H1 (cell line): ENCODE measurements around the gene ATP6AP1. TPM values are rescaled to one million over a fixed set of nuclear protein-coding genes. Genes with fewer than 3 reads are reported as not detected.

Experiments
- CTCF ChIA-PET: fragments of 300-600 bp; sonication (Branson Sonifier 250); formaldehyde crosslinking; loops from one replicate; lab custom pipeline; 2021; ENCODE audit not compliant: partially characterized antibody; lab: Charles Lee
- POLR2A ChIA-PET: fragments of 300-600 bp; sonication (Branson Sonifier 250); formaldehyde crosslinking; loops from one replicate; lab custom pipeline; 2021; ENCODE audit warnings: inconsistent platforms; ENCODE audit not compliant: partially characterized antibody; lab: Charles Lee
- DNase-seq, 2 experiments: peaks; one replicate each; pipeline versions ENCODE4 v3.0.0 to v3.0.0-alpha.2; 2010 to 2022; ENCODE audit warnings: low spot score in 2 of 2, low read depth in 1 of 2, mixed read lengths in 1 of 2
- FAIRE-seq: peaks from 2 replicates; lab custom pipeline; 2011; peaks lifted over from hg19 to GRCh38; lab: Jason Lieb, UNC
- H2AFZ ChIP-seq: 2 replicates; pipeline ENCODE4 v1.8.1; 2012; ENCODE audit warnings: low read length, inconsistent platforms
- H2AK5ac ChIP-seq: 2 replicates; pipeline ENCODE4 v1.6.1; 2013; ENCODE audit warnings: low read depth, low read length
- H2BK120ac ChIP-seq: replicated peaks from 2 replicates; pipeline ENCODE3; 2013; ENCODE audit warnings: low read depth, low read length, inconsistent platforms
- H2BK12ac ChIP-seq: 2 replicates; pipeline ENCODE4 v1.6.1; 2013; ENCODE audit warnings: low read depth, low read length
- H2BK15ac ChIP-seq: 2 replicates; pipeline ENCODE4 v1.6.1; 2013; ENCODE audit warnings: low read length
- H2BK20ac ChIP-seq: 2 replicates; pipeline ENCODE4 v1.6.1; 2013; ENCODE audit warnings: low read length
- H2BK5ac ChIP-seq: 2 replicates; pipeline ENCODE4 v1.6.1; 2013; ENCODE audit warnings: low read depth, low read length
- H3K14ac ChIP-seq: 2 replicates; pipeline ENCODE4 v1.6.1; 2013; ENCODE audit warnings: inconsistent platforms; ENCODE audit not compliant: insufficient read length
- H3K18ac ChIP-seq: 2 replicates; pipeline ENCODE4 v1.6.1; 2013; ENCODE audit warnings: low read length; ENCODE audit errors: extremely low read depth
- H3K23ac ChIP-seq: 2 replicates; pipeline ENCODE4 v1.6.1; 2013; ENCODE audit warnings: inconsistent platforms; ENCODE audit not compliant: insufficient read length
- H3K23me2 ChIP-seq: 2 replicates; pipeline ENCODE4 v1.6.1; 2013; ENCODE audit warnings: low read depth, low read length
- H3K27ac ChIP-seq: 2 replicates; pipeline ENCODE4 v1.6.1; 2011; ENCODE audit warnings: low read depth, low read length, inconsistent platforms
- H3K27me3 ChIP-seq, 4 experiments: replicated peaks in 1 of 4; 1 replicate in 1 of 4; 2 replicates in 3 of 4; pipeline versions ENCODE4 v1.6.1 to v1.8.1; 2011 to 2013; ENCODE audit warnings: low read length in 3 of 4, mild to moderate bottlenecking in 3 of 4, inconsistent platforms in 2 of 4, mixed read lengths in 2 of 4, moderate library complexity in 1 of 4; ENCODE audit not compliant: control insufficient read depth in 3 of 4, insufficient read depth in 3 of 4; ENCODE audit errors: extremely low read depth in 1 of 4
- H3K36me3 ChIP-seq, 4 experiments: 2 replicates each; pipeline versions ENCODE4 v1.6.1 to v1.8.1; 2011 to 2013; ENCODE audit warnings: mild to moderate bottlenecking in 4 of 4, low read length in 3 of 4, moderate library complexity in 2 of 4, control low read depth in 1 of 4, inconsistent platforms in 1 of 4; ENCODE audit not compliant: insufficient read depth in 4 of 4, control insufficient read depth in 2 of 4
- H3K4ac ChIP-seq: replicated peaks from 2 replicates; pipeline ENCODE3; 2013; ENCODE audit warnings: low read length, low read depth, mixed read lengths, inconsistent platforms; ENCODE audit not compliant: insufficient read length
- H3K4me1 ChIP-seq, 4 experiments: replicated peaks in 1 of 4; 1 replicate in 1 of 4; 2 replicates in 3 of 4; pipeline versions ENCODE4 v1.6.1 to v1.8.1; 2011 to 2013; ENCODE audit warnings: low read length in 3 of 4, inconsistent platforms in 2 of 4, mixed read lengths in 1 of 4; ENCODE audit not compliant: insufficient read depth in 4 of 4, control insufficient read depth in 3 of 4
- H3K4me2 ChIP-seq, 2 experiments: 2 replicates each; pipeline versions ENCODE4 v1.6.1 to v1.8.1; 2011 to 2013; ENCODE audit warnings: low read depth in 2 of 2, low read length in 2 of 2, control low read depth in 1 of 2, inconsistent platforms in 1 of 2, mild to moderate bottlenecking in 1 of 2; ENCODE audit not compliant: insufficient read depth in 1 of 2
- H3K4me3 ChIP-seq, 4 experiments: fragments of 200-600, 300-600 bp in 1 of 4; sonication (generic), shearing (Covaris generic), sonication (Bioruptor Twin) in 1 of 4; 2 replicates each; pipeline versions ENCODE4 v1.5.1 to v1.8.1; 2011 to 2016; ENCODE audit warnings: low read length in 4 of 4, low read depth in 3 of 4, control low read depth in 2 of 4, inconsistent platforms in 2 of 4, mild to moderate bottlenecking in 2 of 4, mixed read lengths in 1 of 4, moderate library complexity in 1 of 4; ENCODE audit not compliant: insufficient read depth in 2 of 4; ENCODE audit errors: extremely low read depth in 1 of 4
- H3K56ac ChIP-seq: replicated peaks from 2 replicates; pipeline ENCODE3; 2013; ENCODE audit warnings: low read depth, mild to moderate bottlenecking, mixed read lengths, low read length, inconsistent platforms; ENCODE audit not compliant: insufficient read length
- H3K79me1 ChIP-seq: 2 replicates; pipeline ENCODE4 v1.6.1; 2013; ENCODE audit warnings: low read depth, low read length, control low read depth
- H3K79me2 ChIP-seq, 2 experiments: 2 replicates each; pipeline versions ENCODE4 v1.6.1 to v1.8.1; 2012 to 2013; ENCODE audit warnings: low read length in 2 of 2, mild to moderate bottlenecking in 2 of 2, inconsistent platforms in 1 of 2; ENCODE audit not compliant: insufficient read depth in 2 of 2, control insufficient read depth in 1 of 2
- H3K9ac ChIP-seq, 4 experiments: replicated peaks in 1 of 4; 1 replicate in 1 of 4; 2 replicates in 3 of 4; pipeline versions ENCODE4 v1.6.1 to v1.8.1; 2011 to 2013; ENCODE audit warnings: low read depth in 3 of 4, low read length in 3 of 4, control low read depth in 2 of 4, mild to moderate bottlenecking in 2 of 4, moderate library complexity in 2 of 4, inconsistent platforms in 1 of 4; ENCODE audit errors: extremely low read depth in 1 of 4
- H3K9me3 ChIP-seq, 2 experiments: 2 replicates each; pipeline versions ENCODE4 v1.6.1 to v1.8.1; 2012 to 2013; ENCODE audit warnings: mild to moderate bottlenecking in 2 of 2, moderate library complexity in 2 of 2, control low read depth in 1 of 2, inconsistent platforms in 1 of 2, low read depth in 1 of 2, low read length in 1 of 2, mixed read lengths in 1 of 2; ENCODE audit not compliant: insufficient read depth in 2 of 2
- H4K20me1 ChIP-seq, 2 experiments: replicated peaks in 1 of 2; 2 replicates each; pipeline versions ENCODE3 to v1.8.1; 2011 to 2013; ENCODE audit warnings: inconsistent platforms in 2 of 2, low read length in 2 of 2, mild to moderate bottlenecking in 1 of 2; ENCODE audit not compliant: insufficient read depth in 2 of 2, control insufficient read depth in 1 of 2
- H4K5ac ChIP-seq: 2 replicates; pipeline ENCODE4 v1.6.1; 2013; ENCODE audit warnings: low read length, low read depth, mixed read lengths, inconsistent platforms; ENCODE audit not compliant: insufficient read length
- H4K8ac ChIP-seq: 2 replicates; pipeline ENCODE4 v1.8.0; 2013; ENCODE audit warnings: mild to moderate bottlenecking, moderate library complexity, low read length, inconsistent platforms; ENCODE audit not compliant: insufficient read depth; ENCODE audit errors: extremely low read depth
- H4K91ac ChIP-seq: replicated peaks from 2 replicates; pipeline ENCODE3; 2013; ENCODE audit warnings: low read length, mixed read lengths, inconsistent platforms; ENCODE audit not compliant: insufficient read length
- ASH2L ChIP-seq: fragments of 200-600, 300-600 bp; sonication (generic); IDR thresholded peaks from one replicate; pipeline ENCODE4 v1.7.1; 2017; ENCODE audit warnings: low read length
- EZH2 ChIP-seq: fragments of 200-600 bp; sonication (generic); IDR thresholded peaks from 2 replicates; pipeline ENCODE4 v1.7.1; 2012; ENCODE audit warnings: low read depth, mild to moderate bottlenecking, moderate library complexity, low read length, inconsistent platforms; ENCODE audit not compliant: severe bottlenecking
- FOSL1 ChIP-seq: IDR thresholded peaks from 2 replicates; pipeline ENCODE4 v1.6.1; 2011; ENCODE audit warnings: mild to moderate bottlenecking, low read depth, low read length, moderate library complexity; ENCODE audit not compliant: insufficient read depth
- JUN ChIP-seq: IDR thresholded peaks from 2 replicates; pipeline ENCODE4 v1.6.1; 2011; ENCODE audit warnings: low read depth, mild to moderate bottlenecking, improper control_type of control experiment, low read length
- WGBS, 2 experiments: shearing (Covaris generic) in 1 of 2; methylation state at CpG; one replicate each; pipeline versions ENCODE4 v1.1.6 to v1.1.7; 2013 to 2015; ENCODE audit warnings: low lambda C conversion rate in 2 of 2, mixed read lengths in 2 of 2, inconsistent platforms in 1 of 2, low coverage in 1 of 2, missing lambda C conversion rate in 1 of 2; ENCODE audit not compliant: insufficient replicate concordance in 2 of 2, insufficient coverage in 1 of 2, insufficient read length in 1 of 2; ENCODE audit errors: extremely low coverage in 1 of 2, missing lambda C conversion rate in 1 of 2; 5-methylcytosine and 5-hydroxymethylcytosine counted together
- polyA plus RNA-seq, 7 experiments: library from polyadenylated mRNA; depleted of rRNA in 3 of 7; stranded (reverse) in 5 of 7; unstranded in 2 of 7; fragments of >200 nt in 5 of 7; fragments of 200-250 nt in 2 of 7; gene quantifications; 1 replicate in 5 of 7; 2 replicates in 1 of 7; 4 replicates in 1 of 7; pipeline versions ENCODE4 v1.2.1 to v1.2.3, GENCODE V29; 2011 to 2013; ENCODE audit warnings: missing spikeins in 2 of 7, mixed read lengths in 2 of 7
- total RNA-seq: library from RNA; stranded (reverse); fragmentation: NEBNext Ultra II Directional; extraction: Animal tissue kit (Norgen Biotek cat#: 25700); gene quantifications from 2 replicates; pipeline ENCODE4 v1.2.1, GENCODE V29; 2021

Gene ATP6AP1
- total and polyA plus RNA-seq, 2 of the 8 experiments (the other 6 are each of a cell fraction or from before 2014, with no cell fraction given) = 44.6 to 80.8 TPM

- POLR2A ChIA-PET = interaction anchor here (0.7 to 1.9 kb wide), 6 partner anchors 10 to 304 kb away, joined by 3 to 6 read pairs (median 4); partner anchors contain the start of genes FAM50A, PLXNA3 and UBL4A
Measured at GRCh38 chrX:154476821-154477220, 48.3 kb downstream of the ATP6AP1 start.

More at GRCh38 chrX:154476821-154477220, 48.3 kb downstream of the ATP6AP1 start:
- no peaks in the 10 kb centered on the region for H3K79me2 ChIP-seq
- H3K18ac ChIP-seq = no peak overlapping the region
- no peak overlapping the region for H3K4ac ChIP-seq
- no peaks in the 10 kb centered on the region for H3K27me3 ChIP-seq
- H4K8ac ChIP-seq = no peak overlapping the region; the same call in 1 of the 2 replicates
- H3K36me3 ChIP-seq = no peaks in the 10 kb centered on the region; a peak in 1 of 8 replicates
- no peak overlapping the region for H2AK5ac ChIP-seq
- H3K23me2 ChIP-seq = 0 out of 2 replicates have a peak, but pooled peaks cover 3% of the 10 kb centered on the region
- no peak overlapping the region for H2AFZ ChIP-seq
- WGBS, 2 experiments = 91% methylated on average over 4 of the region's 8 CpGs; no CpG with 5 or more reads in 1 of the 2 experiments
- H2BK20ac ChIP-seq = no peak overlapping the region
- no peaks in the 10 kb centered on the region for H3K79me1 ChIP-seq
- no peak overlapping the region for H3K14ac ChIP-seq
- no peak overlapping the region for H2BK120ac ChIP-seq
- no peaks in the 10 kb centered on the region for H4K20me1 ChIP-seq
- H2BK12ac ChIP-seq = no peak overlapping the region
- no peak overlapping the region for H3K9ac ChIP-seq
- FAIRE-seq (no peak), DNase-seq (no peak)
- H4K91ac ChIP-seq = no peak overlapping the region
- no peak overlapping the region for H4K5ac ChIP-seq
- no peak overlapping the region for H3K56ac ChIP-seq
- CTCF ChIA-PET = interaction anchor here (0.7 kb wide), 1 partner anchor 34 kb away, joined by 3 read pairs; no protein-coding TSS in a partner anchor
- no peaks in the 10 kb centered on the region for H3K9me3 ChIP-seq
- TF ChIP-seq JUN = no peak
- no peak for TF ChIP-seq ASH2L
- no peak for TF ChIP-seq EZH2
- no peak for TF ChIP-seq FOSL1
- no peak overlapping the region for H2BK15ac ChIP-seq
- H3K4me2 ChIP-seq = no peak overlapping the region
- H3K23ac ChIP-seq = no peak overlapping the region
- no peak overlapping the region for H2BK5ac ChIP-seq
- no peak overlapping the region for H3K4me3 ChIP-seq
- no peak overlapping the region for H3K27ac ChIP-seq
- peaks cover 0 to 6% (median 0%) of the 10 kb centered on the region in 4 experiments; a peak in 1 of 7 replicates for H3K4me1 ChIP-seq
